Measurements from ENCODE around the gene MYOF. TPM values are rescaled to one million over a fixed set of nuclear protein-coding genes. Genes with fewer than 3 reads are reported as not detected.
"Not testable (repeated sequence)": the region's sequence is repeated elsewhere in the genome, so short reads cannot be mapped to it uniquely, and the experiment has no call there.

MYOF gene
- total and polyA plus RNA-seq, 2 donors from 2014 or later, result 11.5 to 134 TPM

DNA sequence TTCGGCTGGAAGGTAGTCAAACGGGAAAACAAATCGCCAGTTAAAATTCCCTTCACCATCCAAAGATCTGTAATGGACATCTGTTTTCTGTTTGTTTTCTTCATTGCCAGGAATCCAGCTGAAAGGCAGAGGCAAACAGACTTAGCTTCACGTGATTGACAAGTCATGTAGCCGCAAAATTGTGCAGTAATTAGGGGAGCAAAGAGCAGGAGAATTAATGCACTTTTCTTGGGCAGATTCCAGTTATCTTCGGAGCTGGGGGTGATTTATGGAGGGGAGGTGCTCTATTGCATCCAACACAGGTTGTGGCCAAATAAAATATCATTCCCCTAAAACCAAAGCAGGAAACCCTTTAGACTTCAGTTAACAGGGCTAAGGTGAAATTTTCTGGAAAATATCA, 162.2 kb downstream of the MYOF start:
- no peaks in the 10 kb centered on the region for H3K9me3 ChIP-seq (ENCODE audit: control insufficient read depth in 2 of 3, insufficient read depth in 1 of 3, low read length in 3 of 3)
- intact Hi-C loops (cut with DNase I), result no loop called here
- no peaks in the 10 kb centered on the region for H3K27me3 ChIP-seq (ENCODE audit: control insufficient read depth, insufficient read depth, low read length)
- no peaks in the 10 kb centered on the region for H3K4me1 ChIP-seq (ENCODE audit: control insufficient read depth in 2 of 3, insufficient read depth in 2 of 3, low read depth in 1 of 3, low read length in 3 of 3)
- TF ChIP-seq, protein P1, sequence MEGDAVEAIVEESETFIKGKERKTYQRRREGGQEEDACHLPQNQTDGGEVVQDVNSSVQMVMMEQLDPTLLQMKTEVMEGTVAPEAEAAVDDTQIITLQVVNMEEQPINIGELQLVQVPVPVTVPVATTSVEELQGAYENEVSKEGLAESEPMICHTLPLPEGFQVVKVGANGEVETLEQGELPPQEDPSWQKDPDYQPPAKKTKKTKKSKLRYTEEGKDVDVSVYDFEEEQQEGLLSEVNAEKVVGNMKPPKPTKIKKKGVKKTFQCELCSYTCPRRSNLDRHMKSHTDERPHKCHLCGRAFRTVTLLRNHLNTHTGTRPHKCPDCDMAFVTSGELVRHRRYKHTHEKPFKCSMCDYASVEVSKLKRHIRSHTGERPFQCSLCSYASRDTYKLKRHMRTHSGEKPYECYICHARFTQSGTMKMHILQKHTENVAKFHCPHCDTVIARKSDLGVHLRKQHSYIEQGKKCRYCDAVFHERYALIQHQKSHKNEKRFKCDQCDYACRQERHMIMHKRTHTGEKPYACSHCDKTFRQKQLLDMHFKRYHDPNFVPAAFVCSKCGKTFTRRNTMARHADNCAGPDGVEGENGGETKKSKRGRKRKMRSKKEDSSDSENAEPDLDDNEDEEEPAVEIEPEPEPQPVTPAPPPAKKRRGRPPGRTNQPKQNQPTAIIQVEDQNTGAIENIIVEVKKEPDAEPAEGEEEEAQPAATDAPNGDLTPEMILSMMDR (IDR thresholded peaks at IDR 0.05; ENCODE audit: borderline replicate concordance, extremely low read depth, insufficient read depth), result no peak
- no peak for FAIRE-seq
- H3K27ac ChIP-seq (ENCODE audit: low read depth in 2 of 2, low read length in 2 of 2), result no peak overlapping the region
- no peaks in the 10 kb centered on the region for H3K36me3 ChIP-seq (ENCODE audit: control insufficient read depth in 2 of 3, insufficient read depth in 3 of 3, low read length in 3 of 3)
- DNase-seq, result peak in 3 of 5 donors; percentile 25 to 77 (median 57)
- H3K9ac ChIP-seq (ENCODE audit: low read length in 3 of 3), result no peak overlapping the region
- H3K4me3 ChIP-seq (ENCODE audit: low read length in 3 of 3), result no peak overlapping the region

DNA sequence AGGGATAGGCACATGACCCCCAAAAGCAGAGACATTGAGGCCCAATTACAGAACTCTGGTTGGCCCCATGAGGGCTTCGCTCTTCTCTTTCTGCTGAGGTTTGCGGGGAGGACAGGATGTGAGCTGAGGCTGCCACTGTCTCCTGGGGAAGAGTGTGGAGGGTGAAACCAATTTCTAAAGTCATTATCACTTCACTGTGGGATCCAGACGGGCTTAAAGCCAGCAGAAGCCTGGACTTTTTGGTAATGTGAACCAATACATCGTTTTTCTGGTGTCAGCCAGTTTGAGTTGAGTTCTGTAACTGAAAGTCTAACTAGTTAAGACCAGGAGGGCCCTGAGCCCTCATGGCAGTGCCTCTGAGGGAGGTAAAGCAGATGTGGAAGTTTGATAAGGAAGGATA, 163.0 kb downstream of the MYOF start:
- DNase-seq (no peak), FAIRE-seq (no peak)
- no peak overlapping the region for H3K9ac ChIP-seq (ENCODE audit: low read length in 3 of 3)
- H3K4me3 ChIP-seq (ENCODE audit: low read length in 3 of 3), result no peak overlapping the region
- intact Hi-C loops (cut with DNase I), result no loop called here
- no peaks in the 10 kb centered on the region for H3K4me1 ChIP-seq (ENCODE audit: control insufficient read depth in 2 of 3, insufficient read depth in 2 of 3, low read depth in 1 of 3, low read length in 3 of 3)
- H3K27me3 ChIP-seq (ENCODE audit: control insufficient read depth, insufficient read depth, low read length), result no peaks in the 10 kb centered on the region
- no peaks in the 10 kb centered on the region for H3K36me3 ChIP-seq (ENCODE audit: control insufficient read depth in 2 of 3, insufficient read depth in 3 of 3, low read length in 3 of 3)
- H3K27ac ChIP-seq (ENCODE audit: low read depth in 2 of 2, low read length in 2 of 2), result no peak overlapping the region
- no peaks in the 10 kb centered on the region for H3K9me3 ChIP-seq (ENCODE audit: control insufficient read depth in 2 of 3, insufficient read depth in 1 of 3, low read length in 3 of 3)
- TF ChIP-seq, protein P1 (IDR thresholded peaks at IDR 0.05; ENCODE audit: borderline replicate concordance, extremely low read depth, insufficient read depth), result no peak

DNA sequence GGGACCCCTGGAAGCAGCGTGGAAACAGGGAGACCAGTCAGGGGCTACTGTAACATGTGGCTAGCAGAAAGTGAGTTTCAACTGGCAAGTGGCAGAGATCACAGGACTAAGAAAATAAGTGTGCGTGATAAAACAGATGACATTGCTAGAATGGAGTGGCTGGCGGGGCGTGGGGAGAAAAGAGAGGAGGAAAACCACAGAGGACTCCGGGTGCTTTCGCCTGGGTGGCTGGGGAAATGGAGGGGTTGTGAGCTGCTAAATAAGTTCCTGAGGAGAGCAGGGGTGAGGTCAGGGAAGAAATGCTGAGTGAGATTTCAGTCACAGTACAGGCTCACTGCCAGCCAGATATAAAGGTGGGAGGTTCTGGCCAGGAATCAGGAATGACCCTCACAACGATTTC, 166.9 kb downstream of the MYOF start:
- H3K9ac ChIP-seq (ENCODE audit: low read length in 3 of 3), result no peak overlapping the region
- no peak for FAIRE-seq
- intact Hi-C loops (cut with DNase I), result no loop called here
- H3K4me3 ChIP-seq (ENCODE audit: low read length in 3 of 3), result no peak overlapping the region
- no peaks in the 10 kb centered on the region for H3K4me1 ChIP-seq (ENCODE audit: control insufficient read depth in 2 of 3, insufficient read depth in 2 of 3, low read depth in 1 of 3, low read length in 3 of 3)
- H3K27me3 ChIP-seq (ENCODE audit: control insufficient read depth, insufficient read depth, low read length), result no peaks in the 10 kb centered on the region
- DNase-seq, result peak in 2 of 5 donors; percentile 11 to 37
- TF ChIP-seq, protein P1 (IDR thresholded peaks at IDR 0.05; ENCODE audit: borderline replicate concordance, extremely low read depth, insufficient read depth), result no peak
- H3K27ac ChIP-seq (ENCODE audit: low read depth in 2 of 2, low read length in 2 of 2), result no peak overlapping the region
- peaks cover 0 to 2% (median 0%) of the 10 kb centered on the region in 3 donors for H3K36me3 ChIP-seq (ENCODE audit: control insufficient read depth in 2 of 3, insufficient read depth in 3 of 3, low read length in 3 of 3)
- no peaks in the 10 kb centered on the region for H3K9me3 ChIP-seq (ENCODE audit: control insufficient read depth in 2 of 3, insufficient read depth in 1 of 3, low read length in 3 of 3)

DNA sequence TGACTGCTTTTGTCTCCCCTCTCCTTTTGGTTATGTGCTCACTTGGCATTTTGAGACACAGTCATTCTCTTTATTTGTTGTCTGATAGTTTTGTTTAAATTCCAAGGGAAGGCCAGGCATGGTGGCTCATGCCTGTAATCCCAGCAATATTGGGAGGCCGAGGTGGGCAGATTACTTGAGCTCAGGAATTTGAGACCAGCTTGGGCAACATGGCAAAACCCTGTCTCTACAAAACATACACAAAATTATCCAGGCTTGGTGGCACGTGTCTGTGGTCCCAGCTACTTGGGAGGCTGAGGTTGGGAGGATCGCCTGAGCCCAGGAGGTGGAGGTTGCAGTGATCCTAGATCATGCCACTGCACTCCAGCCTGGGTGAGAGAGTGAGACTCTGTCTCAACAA, 167.5 kb downstream of the MYOF start:
- H3K4me3 ChIP-seq (ENCODE audit: low read length in 3 of 3); DNase-seq; H3K9ac ChIP-seq (ENCODE audit: low read length in 3 of 3); H3K9me3 ChIP-seq (ENCODE audit: control insufficient read depth in 2 of 3, insufficient read depth in 1 of 3, low read length in 3 of 3); intact Hi-C loops (cut with DNase I); H3K4me1 ChIP-seq (ENCODE audit: control insufficient read depth in 2 of 3, insufficient read depth in 2 of 3, low read depth in 1 of 3, low read length in 3 of 3); FAIRE-seq; H3K36me3 ChIP-seq (ENCODE audit: control insufficient read depth in 2 of 3, insufficient read depth in 3 of 3, low read length in 3 of 3); H3K27ac ChIP-seq (ENCODE audit: low read depth in 2 of 2, low read length in 2 of 2); H3K27me3 ChIP-seq (ENCODE audit: control insufficient read depth, insufficient read depth, low read length): not testable (repeated sequence)

All from kidney (tissue), 14 donors.